ENCODE measurements around the gene IFT74.

GRCh38 chr9:27073841-27074728, 117.9 kb downstream of the IFT74 start:
- TF ChIP-seq CTCF (conservative IDR thresholded peaks at IDR 0.05; ENCODE audit: low read length) (no peak), EZH2phosphoT487 (IDR thresholded peaks at IDR 0.05; ENCODE audit: borderline replicate concordance, low read depth, low read length) (no peak)

All from OCI-LY7 (cell line).